Measurements from ENCODE around the gene RHBDF1.
A peak's percentile ranks its signal among the peaks of the same experiment; 100 is the strongest.

RHBDF1 gene

GRCh38 chr16:74051-74746, 1.8 kb upstream of the RHBDF1 start:
- DNase-seq = no peak

- peak; percentile 75 for DNase-seq
Observed at GRCh38 chr16:71540-72401, 660 bp downstream of the RHBDF1 start.

- DNase-seq = no peak
Observed at GRCh38 chr16:71210-71539, 1.3 kb downstream of the RHBDF1 start.

GRCh38 chr16:69181-69580, 3.2 kb downstream of the RHBDF1 start:
- DNase-seq = no peak

- DNase-seq = peak; percentile 57
Observed at GRCh38 chr16:67884-68789, 4.3 kb downstream of the RHBDF1 start.

- DNase-seq = no peak
Observed at GRCh38 chr16:67183-67791, 5.1 kb downstream of the RHBDF1 start.

- no peak for DNase-seq
Observed at GRCh38 chr16:66309-67182, 5.9 kb downstream of the RHBDF1 start.

GRCh38 chr16:65745-66144, 6.7 kb downstream of the RHBDF1 start:
- peak; percentile 89 for DNase-seq

GRCh38 chr16:64914-65255, 7.5 kb downstream of the RHBDF1 start:
- no peak for DNase-seq

- DNase-seq = no peak
Observed at GRCh38 chr16:63998-64913, 8.2 kb downstream of the RHBDF1 start.

GRCh38 chr16:63466-63865, 9.0 kb downstream of the RHBDF1 start:
- no peak for DNase-seq

GRCh38 chr16:62968-63391, 9.5 kb downstream of the RHBDF1 start:
- no peak for DNase-seq

- DNase-seq = no peak
Observed at GRCh38 chr16:62283-62967, 10.0 kb downstream of the RHBDF1 start.

GRCh38 chr16:61879-62281, 10.6 kb downstream of the RHBDF1 start:
- DNase-seq = no peak

- DNase-seq = no peak
Observed at GRCh38 chr16:60929-61878, 11.2 kb downstream of the RHBDF1 start.

GRCh38 chr16:60166-60565, 12.3 kb downstream of the RHBDF1 start:
- DNase-seq = no peak

GRCh38 chr16:59440-60059, 12.9 kb downstream of the RHBDF1 start:
- no peak for DNase-seq
